NT2/D1 (cell line): ENCODE measurements around the gene DPP6.

ENCODE experiments used
- YY1 ChIP-seq: IDR thresholded peaks from 2 replicates; pipeline ENCODE4 v1.6.1; 2011; ENCODE audit not compliant: insufficient read length, insufficient read depth
- ZNF274 ChIP-seq: IDR thresholded peaks from 2 replicates; pipeline ENCODE4 v1.6.1; 2011; ENCODE audit warnings: mild to moderate bottlenecking, low read depth, low read length

DNA sequence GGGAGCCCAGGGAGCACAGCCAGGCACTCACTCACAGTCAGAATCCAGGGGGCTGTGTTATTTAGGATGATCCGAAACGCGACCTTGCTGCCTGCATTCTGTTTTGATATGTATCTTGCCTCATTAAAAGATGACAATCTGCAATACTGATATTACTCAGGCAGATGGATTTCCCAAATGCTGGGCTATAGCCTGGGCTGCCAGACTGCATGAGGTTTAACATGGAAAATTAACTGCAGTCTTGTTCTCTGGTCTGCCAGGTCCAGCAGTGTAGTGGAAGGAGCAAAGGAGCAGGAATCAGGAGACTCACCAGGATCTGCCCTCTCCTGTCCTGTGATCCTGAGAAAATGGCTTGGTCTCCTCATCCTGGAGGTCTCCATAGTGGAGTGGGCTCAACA lies 692.7 kb downstream of the DPP6 start:
- TF ChIP-seq YY1 (no peak), ZNF274 (no peak)
